ENCODE results near the gene CD27.
"Not testable (repeated sequence)": the region's sequence is repeated elsewhere in the genome, so short reads cannot be mapped to it uniquely, and the experiment has no call there.

The CD27 gene

DNA sequence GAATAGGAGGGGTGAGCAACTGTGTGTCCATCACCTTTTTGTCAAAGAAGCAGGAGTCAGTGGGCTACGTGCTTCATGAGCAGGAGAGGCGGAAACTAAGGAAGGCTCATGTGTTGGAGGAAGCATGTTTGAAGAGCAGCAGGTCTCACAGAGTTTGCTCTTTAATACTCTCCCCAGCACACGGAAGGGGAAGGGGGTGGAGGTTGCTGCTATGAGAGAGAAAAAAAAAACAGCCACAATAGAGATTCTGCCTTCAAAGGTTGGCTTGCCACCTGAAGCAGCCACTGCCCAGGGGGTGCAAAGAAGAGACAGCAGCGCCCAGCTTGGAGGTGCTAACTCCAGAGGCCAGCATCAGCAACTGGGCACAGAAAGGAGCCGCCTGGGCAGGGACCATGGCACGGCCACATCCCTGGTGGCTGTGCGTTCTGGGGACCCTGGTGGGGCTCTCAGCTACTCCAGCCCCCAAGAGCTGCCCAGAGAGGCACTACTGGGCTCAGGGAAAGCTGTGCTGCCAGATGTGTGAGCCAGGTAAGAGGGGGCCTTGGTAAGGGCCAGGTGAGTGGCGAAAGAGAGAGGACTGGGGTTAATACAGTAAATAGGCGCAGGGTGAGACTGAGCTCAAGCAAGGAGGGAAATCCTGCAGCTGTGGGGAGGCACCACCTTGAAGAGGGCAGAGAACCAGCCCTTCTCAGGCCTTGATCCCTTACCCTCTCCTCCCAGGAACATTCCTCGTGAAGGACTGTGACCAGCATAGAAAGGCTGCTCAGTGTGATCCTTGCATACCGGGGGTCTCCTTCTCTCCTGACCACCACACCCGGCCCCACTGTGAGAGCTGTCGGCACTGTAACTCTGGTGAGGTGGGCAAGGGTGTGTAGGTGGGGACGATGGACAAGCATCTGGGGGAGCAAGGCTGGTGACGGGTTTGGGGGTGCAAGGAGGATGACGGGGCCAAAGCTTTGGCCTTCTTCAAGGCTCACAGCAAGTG lies at the start of gene CD27:
TSS of gene CD27 (plus strand) at position 252 of the 985 bp plus-strand sequence. CDS start at position 393, 141 bp downstream.
- no peak for DNase-seq

DNA sequence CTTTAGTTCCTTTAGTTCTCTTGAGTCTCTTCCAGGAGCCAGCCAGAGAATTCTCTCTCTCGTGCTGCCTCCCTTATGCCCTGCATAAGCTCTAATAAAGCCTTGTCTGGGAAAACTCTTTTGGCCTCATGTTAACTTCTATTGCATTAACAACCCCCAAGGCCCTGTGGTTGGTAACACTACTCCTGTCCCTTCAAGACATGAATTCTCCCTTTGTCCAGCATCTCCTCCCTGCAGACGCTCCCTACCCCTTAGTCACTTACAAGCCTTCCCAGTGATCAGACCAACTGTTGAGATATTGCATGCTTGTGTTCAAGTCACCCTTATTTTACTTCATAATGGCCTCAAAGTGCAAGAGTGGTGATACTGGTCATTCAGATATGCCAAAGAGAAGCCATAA lies 48.7 kb upstream of the CD27 start:
- DNase-seq = no peak

DNA sequence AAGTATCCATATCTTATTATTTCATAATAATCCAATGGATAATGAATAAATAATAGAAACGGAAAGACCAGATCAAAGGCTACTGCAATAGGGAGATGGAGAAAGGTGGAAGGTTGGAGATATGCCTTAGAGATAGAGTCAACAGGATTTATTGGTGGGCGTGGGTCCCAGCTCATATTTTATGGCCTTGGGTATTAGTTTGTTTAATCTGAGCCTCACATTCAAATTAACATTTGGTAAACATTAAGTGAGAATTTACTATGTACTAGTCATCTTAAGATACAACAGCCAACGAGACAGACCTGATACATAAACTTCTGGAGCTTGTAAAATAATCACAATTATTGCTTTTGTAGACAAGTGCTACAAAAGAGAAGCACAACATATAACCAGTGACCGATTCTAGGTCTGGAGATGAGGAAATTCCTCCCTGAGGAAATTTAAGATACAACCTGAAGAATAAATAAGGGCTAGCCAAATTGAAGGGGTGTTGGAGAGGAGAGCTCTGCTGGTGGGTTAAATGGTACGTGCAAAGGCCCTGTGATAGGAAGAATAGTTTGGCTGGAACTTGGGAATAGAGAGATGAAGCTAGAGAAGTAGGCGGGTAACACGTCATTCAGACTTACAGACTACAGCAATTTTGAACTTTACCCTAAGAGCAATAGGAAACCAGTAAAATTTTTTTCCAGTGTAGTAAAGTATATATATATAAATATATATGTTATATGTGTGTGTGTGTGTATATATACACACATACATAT lies 44.7 kb upstream of the CD27 start:
- DNase-seq = no peak

DNA sequence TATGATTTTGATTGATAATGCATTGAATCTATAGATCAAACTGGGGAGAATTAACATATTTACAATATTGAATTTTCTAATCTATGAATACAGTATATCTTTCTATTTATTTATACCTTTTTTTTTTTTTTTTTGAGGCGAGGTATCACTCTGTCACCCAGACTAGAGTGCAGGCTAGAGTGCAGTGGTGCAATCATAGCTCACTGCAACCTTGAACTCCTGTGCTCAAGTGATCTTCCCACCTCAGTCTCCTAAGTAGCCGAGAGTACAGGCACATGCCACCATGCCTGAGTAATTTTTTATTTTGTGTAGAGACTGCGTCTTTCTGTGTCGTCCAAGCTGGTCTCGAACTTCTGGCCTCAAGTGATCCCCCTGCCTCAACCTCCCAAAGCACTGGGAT lies 40.4 kb upstream of the CD27 start:
- DNase-seq = no peak

DNA sequence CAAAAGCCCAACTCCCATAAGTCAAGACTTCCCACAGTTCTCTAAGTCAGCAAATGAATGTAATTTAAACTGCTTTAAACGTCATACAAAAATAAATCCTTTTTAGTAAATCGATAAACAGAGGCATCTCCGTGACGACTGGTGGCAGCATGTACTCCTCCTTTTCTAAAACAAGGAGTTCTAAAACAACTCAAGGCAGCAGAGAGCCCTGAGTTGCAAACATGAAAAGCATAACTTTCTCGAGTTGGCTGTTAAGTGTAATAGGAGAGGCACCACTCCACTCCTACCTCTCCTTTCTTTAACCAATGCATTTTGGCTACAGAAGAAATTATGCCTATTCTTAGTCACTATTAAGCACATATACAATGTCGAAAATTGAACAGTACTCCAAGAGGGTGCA lies 38.8 kb upstream of the CD27 start:
- no peak for DNase-seq

DNA sequence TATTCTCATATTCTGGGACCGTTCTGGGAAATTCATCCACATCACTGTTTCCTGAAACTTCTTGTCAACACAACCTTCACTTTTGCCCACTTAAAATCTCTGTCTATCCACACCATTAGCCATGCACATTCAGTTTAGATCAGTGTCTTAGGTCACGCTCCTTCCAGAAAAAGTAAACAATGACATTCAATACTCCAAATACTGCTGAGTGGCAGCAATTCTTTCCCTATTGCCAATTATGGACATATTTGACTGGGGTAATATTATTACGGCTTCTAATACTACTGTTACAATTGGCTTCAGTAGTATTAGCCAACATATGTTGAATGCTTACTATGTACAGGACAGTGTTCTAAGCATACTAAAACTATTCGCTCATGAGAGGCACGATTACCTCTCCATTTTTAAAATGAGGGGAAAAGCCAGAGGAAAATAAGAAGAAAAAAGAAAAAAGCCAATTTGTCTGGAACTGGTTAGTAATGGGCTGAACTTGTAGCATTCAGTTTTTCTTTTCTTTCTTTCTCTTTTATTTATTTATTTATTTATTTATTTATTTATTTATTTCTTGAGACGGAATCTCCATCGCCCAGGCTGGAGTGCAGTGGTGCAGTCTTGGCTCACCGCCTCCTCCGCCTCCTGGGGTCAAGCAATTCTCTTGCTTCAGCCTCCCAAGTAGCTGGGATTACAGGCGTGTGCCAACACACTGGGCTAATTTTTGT lies 37.4 kb upstream of the CD27 start:
- DNase-seq = no peak

DNA sequence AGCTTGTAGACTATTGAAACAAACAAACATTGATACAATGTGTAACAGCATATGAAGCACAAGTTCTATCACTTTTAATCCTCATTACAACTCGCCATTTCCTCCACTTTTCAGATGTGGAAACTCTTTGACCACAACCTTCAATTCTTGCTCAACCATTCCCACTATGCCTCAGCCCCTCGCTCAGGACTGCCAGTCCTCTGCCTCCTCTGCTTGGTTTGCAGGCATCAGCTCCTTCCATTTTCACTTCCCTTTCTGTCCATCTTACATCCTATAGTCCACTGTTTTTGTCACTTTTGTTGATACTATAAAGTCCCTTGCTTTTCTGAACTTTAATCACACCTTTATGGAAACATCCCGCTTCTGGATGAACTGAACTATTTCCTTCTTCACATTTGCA lies 28.2 kb upstream of the CD27 start:
- no peak for DNase-seq

DNA sequence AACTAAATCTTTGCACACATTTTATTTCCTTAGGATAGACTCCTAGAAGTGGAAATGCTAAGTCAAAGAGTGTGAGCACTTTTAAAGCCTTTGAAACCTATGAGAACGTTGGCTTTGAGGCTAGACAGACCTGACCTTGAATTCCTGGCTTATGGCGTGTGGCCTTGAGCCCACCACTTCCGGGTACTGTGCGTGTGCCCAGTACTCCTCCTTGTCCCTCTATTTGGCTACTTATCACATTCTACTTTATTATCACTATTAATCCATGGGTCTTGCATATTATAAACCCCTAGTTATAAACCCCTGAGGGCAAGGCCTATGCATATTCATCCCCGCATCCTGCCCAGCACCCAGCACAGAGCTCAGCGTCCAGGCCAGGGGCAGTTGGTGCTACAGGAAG lies 26.0 kb upstream of the CD27 start:
- DNase-seq = no peak

DNA sequence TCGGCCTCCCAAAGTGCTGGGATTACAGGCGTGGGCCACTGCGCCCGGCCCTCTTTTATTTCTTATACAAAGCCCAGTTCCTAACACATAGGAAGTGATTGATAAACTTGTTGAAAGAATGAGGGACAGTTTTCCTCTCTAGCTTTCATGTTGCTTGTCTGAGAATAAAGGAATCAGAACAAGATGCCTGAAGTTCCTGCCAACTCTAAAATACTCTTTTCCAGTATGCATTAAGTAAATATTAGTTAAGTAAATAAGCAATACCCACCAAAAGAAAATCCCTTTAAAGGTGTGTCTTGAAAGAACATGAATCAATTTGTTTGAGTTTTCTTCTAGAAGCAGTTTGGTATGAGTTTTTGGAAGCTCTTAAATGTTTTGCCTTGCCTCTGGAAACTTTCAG lies 24.4 kb upstream of the CD27 start:
- no peak for DNase-seq

DNA sequence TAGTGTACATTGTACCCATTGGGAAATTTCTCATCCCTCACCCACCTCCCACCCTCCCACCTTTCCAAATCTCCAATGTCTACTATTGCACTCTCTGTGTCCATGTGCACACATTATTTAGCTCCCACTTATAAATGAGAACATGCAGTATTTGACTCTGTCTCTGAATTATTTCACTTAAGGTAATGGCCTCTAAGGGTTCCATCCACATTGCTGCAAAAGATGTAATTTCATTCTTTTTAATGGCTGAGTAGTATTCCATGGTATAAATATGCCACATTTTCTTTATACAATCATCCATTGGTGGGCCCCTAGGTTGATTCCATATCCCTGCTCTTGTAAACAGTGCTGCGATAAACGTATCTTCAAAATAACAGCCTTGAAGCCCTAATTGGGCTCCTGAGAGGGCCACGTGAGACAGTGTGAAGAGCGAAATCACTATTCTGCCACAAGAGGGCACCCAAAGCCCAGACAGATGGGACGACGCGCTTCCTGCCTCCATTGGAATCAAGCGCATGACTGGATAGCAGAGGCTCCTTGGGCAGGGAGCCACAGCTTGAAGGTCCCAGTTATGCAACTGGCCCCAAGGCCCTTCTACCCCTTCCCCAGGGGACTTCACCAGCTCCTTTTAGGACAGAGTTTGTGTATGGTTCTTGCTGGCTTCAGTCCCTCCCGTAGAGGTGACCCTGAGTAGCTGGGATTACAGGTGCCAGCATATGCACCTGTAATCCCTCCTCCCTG lies 21.3 kb upstream of the CD27 start:
- peak; percentile 48 for DNase-seq

DNA sequence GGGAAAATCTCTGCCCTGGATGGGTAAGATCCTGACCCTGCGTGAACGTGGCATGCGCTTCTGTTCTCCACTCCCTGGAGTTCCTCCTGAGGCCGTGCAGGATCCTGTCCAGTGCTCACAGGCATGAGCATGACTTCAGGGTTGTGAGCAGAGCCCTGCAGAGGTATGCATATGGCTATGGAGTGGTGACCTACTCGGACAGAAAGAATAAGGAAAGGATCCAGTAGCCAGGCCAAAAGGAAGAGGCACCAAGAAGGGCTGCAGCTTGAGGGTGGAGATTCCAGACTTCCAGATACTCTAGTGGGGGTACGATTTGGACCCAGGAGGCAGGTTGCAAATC lies 20.8 kb upstream of the CD27 start:
- no peak for DNase-seq

DNA sequence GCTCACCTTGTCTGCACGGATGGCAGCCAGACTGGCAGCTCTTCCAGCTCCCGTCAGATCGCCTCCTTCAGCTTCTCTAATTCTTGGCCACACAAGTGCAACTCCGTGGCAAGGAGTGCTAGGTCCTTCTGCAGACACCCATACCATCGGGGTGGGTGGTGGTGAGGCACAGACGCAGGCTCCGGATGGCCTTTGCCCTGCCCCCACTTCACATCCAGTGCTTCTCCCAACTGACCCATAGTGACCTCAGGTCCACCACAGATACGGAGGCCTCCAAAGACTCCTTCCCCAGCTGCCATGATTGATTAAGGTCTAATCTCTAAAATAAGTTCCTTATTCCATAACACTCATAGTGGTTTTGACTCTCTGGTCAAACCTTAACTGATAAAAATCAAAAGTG lies 19.9 kb upstream of the CD27 start:
- no peak for DNase-seq

DNA sequence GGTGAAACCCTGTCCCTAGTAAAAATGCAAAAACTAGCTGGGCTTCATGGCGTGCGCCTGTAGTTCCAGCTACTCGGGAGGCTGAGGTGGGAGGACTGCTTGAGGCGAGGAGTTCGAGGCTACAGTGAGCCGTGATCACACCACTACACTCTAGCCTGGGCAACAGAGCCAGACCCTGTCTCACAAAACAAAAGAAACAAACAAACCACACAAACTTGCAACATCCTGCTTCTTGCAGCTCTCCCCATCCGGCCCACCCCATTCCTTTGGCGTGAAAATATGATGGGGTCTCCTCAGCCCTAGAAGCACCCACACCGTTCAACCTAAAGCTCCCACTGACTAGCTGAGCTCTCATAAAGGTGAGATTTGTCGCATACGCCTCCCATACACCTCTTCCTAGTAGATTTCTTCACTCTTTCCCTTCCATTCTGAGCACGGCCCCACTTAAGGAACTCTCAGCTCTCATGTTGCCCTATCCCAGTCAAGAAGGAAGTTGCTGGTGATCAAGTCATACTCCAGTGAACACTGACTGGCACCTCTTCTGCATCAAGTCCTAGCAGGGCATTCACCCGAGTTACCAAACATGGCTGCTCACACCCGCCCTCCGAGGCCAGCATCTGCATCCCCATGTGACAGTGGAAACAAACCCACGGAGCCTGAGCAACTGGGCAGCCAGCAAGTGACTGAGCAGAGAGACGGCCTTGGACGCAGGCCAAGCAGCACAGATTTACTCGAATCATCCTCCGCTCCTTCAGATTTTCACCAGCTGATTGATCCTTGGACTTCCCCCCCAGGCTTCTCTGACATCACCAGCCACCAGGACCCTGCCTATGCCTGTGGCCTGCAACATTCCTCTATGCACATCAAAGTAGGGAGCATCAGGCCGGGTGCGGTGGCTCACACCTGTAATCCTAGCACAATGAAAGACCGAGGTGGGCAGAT lies 18.9 kb upstream of the CD27 start:
- DNase-seq = no peak

DNA sequence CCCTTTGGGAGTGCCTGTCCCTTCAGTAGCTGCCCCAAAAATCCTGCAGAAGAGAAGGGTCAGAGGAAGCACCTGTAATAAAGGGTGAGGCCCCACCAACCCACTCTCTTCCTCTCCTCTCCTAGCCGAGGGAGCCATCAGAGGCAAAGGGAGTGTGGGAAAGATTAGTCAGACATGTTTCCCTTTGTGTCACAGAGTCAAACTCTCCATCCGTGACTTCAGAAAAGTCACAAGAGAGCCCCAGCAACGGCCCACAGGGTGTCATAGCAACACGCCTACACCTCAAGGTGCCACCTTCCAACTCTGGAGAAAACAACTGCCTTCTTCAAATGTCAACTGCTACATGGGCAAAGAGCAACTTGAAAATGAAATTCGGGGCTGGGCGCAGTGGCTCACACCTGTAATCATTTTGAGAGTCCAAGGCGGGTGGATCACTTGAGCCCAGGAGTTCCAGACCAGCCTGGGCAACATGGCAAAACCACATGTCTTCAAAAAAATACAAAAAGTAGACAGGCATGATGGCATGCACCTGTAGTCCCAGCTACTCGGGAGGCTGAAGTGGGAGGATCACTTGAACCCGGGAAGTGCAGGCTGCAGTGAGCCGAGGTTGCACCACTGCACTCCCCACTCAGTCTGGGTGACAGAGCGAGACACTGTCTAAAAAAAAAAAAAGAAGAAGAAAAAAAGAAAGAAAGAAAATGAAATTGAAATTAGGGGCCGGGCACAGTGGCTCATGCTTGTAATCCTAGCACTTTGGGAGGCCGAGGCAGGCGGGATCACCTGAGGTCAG lies 17.7 kb upstream of the CD27 start:
- no peak for DNase-seq

DNA sequence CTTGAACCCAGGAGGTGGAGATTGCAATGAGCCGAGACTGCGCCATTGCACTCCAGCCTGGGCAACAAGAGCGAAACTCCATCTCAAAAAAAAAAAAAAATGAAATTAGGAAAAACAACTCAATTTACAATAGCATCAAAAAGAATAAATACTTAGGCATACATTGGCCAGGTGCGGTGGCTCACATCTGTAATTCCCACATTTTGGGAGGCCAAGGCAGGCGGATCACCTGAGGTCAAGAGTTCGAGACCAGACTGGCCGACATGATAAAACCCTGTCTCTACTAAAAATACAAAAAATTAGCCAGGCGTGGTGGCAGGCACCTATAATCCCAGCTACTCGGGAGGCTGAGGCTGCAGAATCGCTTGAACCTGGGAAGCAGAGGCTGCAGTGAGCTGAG lies 17.0 kb upstream of the CD27 start:
- not testable (repeated sequence) for DNase-seq

DNA sequence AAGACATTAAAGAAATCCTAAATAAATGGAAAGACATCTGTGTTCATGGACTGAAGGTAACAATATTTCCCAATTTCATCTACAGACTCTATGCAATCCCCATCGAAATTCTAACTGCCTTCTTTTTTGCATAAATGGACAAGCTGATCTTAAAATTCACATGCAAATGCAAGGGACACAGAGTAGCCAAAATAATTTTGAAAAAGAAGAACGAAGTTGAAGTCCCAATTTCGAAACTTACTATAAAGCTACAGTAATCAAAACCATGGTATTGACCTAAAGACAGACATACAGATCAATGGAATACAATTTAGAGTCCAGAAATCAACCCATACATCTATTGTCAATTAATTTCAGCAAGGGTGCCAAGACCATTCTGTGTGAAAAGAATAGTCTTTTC lies 16.4 kb upstream of the CD27 start:
- DNase-seq = no peak

DNA sequence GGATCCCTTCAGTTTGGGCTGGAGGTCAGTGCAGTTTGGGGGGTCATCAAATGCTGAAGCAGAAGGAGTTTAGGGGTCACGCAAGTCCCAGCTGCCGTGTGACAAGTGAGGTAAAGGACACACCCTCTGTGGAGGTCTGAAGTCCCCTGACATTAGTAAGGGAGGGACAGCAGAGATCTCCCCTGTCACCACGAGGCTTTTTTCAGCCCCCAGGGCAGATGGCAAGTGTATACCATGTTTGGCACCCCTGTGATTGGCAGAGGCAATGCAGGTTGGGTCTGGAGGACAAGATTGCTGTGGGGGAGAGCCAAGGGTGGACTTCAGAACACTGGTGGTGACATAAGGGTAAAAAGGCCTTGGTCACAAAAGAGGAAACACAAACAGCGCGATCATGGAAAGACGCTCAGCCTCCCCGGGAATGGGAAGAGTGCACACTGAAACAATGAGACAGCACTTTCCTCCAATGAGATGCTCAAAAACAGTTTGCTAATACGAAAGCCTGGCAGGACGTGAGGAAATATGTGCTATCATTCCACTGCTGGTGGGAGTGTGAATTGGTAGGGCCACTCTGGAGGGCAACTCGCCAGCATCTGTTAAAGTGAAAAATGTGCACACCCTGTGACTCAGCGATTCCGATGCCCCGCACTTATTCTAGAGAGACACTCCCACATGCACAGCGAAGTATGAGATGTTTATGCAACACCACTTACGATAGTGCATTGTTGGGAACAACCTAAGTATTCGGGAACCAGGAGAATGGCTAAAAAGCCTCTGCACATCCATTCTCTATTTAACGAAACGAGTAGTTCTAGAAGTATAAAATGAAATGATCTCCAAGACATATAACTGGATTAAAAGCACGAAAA lies 14.4 kb upstream of the CD27 start:
- DNase-seq = peak; percentile 73

DNA sequence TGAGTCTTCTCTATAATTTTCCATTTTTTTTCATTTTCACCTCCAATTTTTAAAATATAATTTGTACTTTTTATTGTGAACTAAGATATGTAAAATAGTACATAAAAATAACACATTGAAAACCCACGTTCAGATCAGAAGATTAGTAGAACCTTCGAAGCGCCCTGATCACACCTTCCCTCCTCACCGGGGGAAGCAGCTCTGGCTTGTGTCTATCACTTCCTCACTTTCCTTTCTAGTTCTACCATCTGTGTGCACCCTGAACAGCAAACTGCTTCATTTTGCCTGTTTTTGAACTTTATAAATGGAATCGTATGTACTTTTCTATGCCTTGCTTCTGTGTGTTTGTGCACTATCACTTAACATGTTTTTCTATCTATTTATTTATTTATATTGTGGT lies 11.8 kb upstream of the CD27 start:
- DNase-seq = no peak
